PC-3 (cell line): Measurements from ENCODE around the gene USP46. TPM values are rescaled to one million over a fixed set of nuclear protein-coding genes. Genes with fewer than 3 reads are reported as not detected.

Experiments used
- ATAC-seq: fragments of 200-7000 bp; cut with Tn5 transposase; 2 replicates; pipeline ENCODE4 v1.9.1; 2020; ENCODE audit warnings: mild to moderate bottlenecking, moderate library complexity
- BruUV-seq: library from RNA; stranded (reverse); fragments of 400-500 nt; replicated peaks from 2 replicates; lab custom pipeline; 2021; lab: Mats Ljungman, UMichigan
- CTCF ChIA-PET: fragments of 300-600 bp; sonication (Branson Sonifier 250); formaldehyde crosslinking; loops from one replicate; lab custom pipeline; 2022; ENCODE audit warnings: antibody characterized with exemption; lab: Charles Lee
- POLR2A ChIA-PET: fragments of 300-600 bp; sonication (Branson Sonifier 250); formaldehyde crosslinking; loops from one replicate; lab custom pipeline; 2022; ENCODE audit warnings: antibody characterized with exemption; ENCODE audit not compliant: unreplicated experiment; lab: Charles Lee
- DNase-seq: peaks from one replicate; pipeline ENCODE4 v3.0.0-alpha.2; 2015
- H2AFZ ChIP-seq: fragments of 300-600 bp; sonication (generic); 2 replicates; pipeline ENCODE4 v1.6.0; 2016; ENCODE audit warnings: antibody characterized with exemption, low read length
- H3F3A ChIP-seq: fragments of 300-600 bp; sonication (generic); one replicate; pipeline ENCODE4 v1.6.0; 2017; ENCODE audit warnings: antibody characterized with exemption, low read length, control low read depth, mild to moderate bottlenecking; ENCODE audit not compliant: unreplicated experiment
- H3K27ac ChIP-seq: fragments of 300-600 bp; sonication (generic); 2 replicates; pipeline ENCODE4 v1.5.1; 2016; ENCODE audit warnings: mild to moderate bottlenecking, low read length
- H3K27me3 ChIP-seq: fragments of 300-600 bp; sonication (generic); 2 replicates; pipeline ENCODE4 v1.6.1; 2016; ENCODE audit warnings: low read length, mixed read lengths
- H3K36me3 ChIP-seq: fragments of 300-600 bp; sonication (generic); 2 replicates; pipeline ENCODE4 v1.6.1; 2016; ENCODE audit warnings: low read depth, mixed run types, low read length, mixed read lengths
- H3K4me1 ChIP-seq: fragments of 300-600 bp; sonication (generic); 2 replicates; pipeline ENCODE4 v1.5.1; 2016; ENCODE audit warnings: low read length; ENCODE audit not compliant: insufficient read depth
- H3K4me2 ChIP-seq: fragments of 300-600 bp; sonication (generic); 2 replicates; pipeline ENCODE4 v1.6.0; 2016; ENCODE audit warnings: low read length
- H3K4me3 ChIP-seq: fragments of 300-600 bp; sonication (generic); 2 replicates; pipeline ENCODE4 v1.5.1; 2016; ENCODE audit warnings: mild to moderate bottlenecking, low read length, mixed read lengths
- H3K79me2 ChIP-seq: fragments of 300-600 bp; sonication (generic); 2 replicates; pipeline ENCODE4 v1.6.1; 2017; ENCODE audit warnings: low read length, mixed read lengths
- H3K9ac ChIP-seq: fragments of 300-600 bp; sonication (generic); 2 replicates; pipeline ENCODE4 v1.6.0; 2016; ENCODE audit warnings: mild to moderate bottlenecking, low read length
- H3K9me2 ChIP-seq: fragments of 300-600 bp; sonication (generic); replicated peaks from 2 replicates; pipeline ENCODE4 v1.6.1; 2016; ENCODE audit warnings: mixed run types, low read length, mixed read lengths
- H3K9me3 ChIP-seq: fragments of 300-600 bp; sonication (generic); 2 replicates; pipeline ENCODE4 v1.6.1; 2016; ENCODE audit warnings: low read length, mixed read lengths
- H4K20me1 ChIP-seq: fragments of 300-600 bp; sonication (generic); 2 replicates; pipeline ENCODE4 v1.6.1; 2016; ENCODE audit warnings: low read length, mixed read lengths
- EZH2 ChIP-seq: fragments of 300-600 bp; sonication (generic); IDR thresholded peaks from one replicate; pipeline ENCODE4 v1.6.1; 2017; ENCODE audit warnings: antibody characterized with exemption, mild to moderate bottlenecking, low read length; ENCODE audit not compliant: unreplicated experiment
- EZH2phosphoT487 ChIP-seq: fragments of 300-600 bp; sonication (generic); IDR thresholded peaks from 2 replicates; pipeline ENCODE4 v1.6.1; 2018; ENCODE audit warnings: mild to moderate bottlenecking, antibody characterized with exemption, low read length, borderline replicate concordance
- intact Hi-C: fragments of 100-400 bp; cut with micrococcal nuclease; formaldehyde crosslinking; loops from 2 replicates; pipeline ENCODE4 v1.9.0; 2023
- total RNA-seq: library from RNA; depleted of rRNA; stranded (reverse); fragments of >200 nt; gene quantifications from 2 replicates; pipeline ENCODE4 v1.2.3, GENCODE V29; 2014
- TF ChIP-seq, protein P1 (sequence below): fragments of 300-600 bp; sonication (generic); conservative IDR thresholded peaks from 2 replicates; pipeline ENCODE4 v1.5.1; 2017; ENCODE audit warnings: antibody characterized with exemption, low read depth, mild to moderate bottlenecking, low read length

The USP46 gene
- total RNA-seq, 1 experiment from 2014 or later: 9.4 TPM

DNA sequence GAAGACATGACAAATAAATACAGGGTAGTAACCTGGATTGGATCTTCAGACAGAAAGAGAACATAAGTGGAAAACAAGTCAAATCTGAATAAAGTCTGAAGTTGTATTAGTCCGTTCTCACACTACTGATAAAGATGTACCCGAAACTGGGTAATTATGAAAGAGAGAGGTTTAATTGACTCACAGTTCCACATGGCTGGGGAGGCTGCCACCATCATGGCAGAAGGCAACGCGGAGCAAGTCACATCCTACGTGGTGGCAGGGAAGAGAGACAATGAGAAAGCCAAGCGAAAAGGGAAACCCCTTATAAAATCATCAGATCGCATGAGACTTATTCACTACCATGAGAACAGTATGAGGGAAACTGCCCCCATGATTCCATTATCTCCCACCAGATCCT lies 82.8 kb downstream of the USP46 start:
- Histone ChIP-seq H3K9me3 (no peaks in the 10 kb centered on the region), H3K4me1 (peaks cover 14% of the 10 kb centered on the region), H3K4me2 (no peak overlapping the region), H2AFZ (no peak overlapping the region), H3K9me2 (no peaks in the 10 kb centered on the region), H4K20me1 (no peaks in the 10 kb centered on the region), H3K27ac (no peak overlapping the region), H3K79me2 (no peaks in the 10 kb centered on the region), H3K27me3 (no peaks in the 10 kb centered on the region), H3K4me3 (no peak overlapping the region), H3K9ac (no peak overlapping the region), H3F3A (no peaks in the 10 kb centered on the region), H3K36me3 (no peaks in the 10 kb centered on the region)
- DNase-seq (no peak), ATAC-seq (no peak)
- POLR2A ChIA-PET: no interaction called here
- TF ChIP-seq EZH2 (no peak), EZH2phosphoT487 (no peak)
- TF ChIP-seq, protein P1, sequence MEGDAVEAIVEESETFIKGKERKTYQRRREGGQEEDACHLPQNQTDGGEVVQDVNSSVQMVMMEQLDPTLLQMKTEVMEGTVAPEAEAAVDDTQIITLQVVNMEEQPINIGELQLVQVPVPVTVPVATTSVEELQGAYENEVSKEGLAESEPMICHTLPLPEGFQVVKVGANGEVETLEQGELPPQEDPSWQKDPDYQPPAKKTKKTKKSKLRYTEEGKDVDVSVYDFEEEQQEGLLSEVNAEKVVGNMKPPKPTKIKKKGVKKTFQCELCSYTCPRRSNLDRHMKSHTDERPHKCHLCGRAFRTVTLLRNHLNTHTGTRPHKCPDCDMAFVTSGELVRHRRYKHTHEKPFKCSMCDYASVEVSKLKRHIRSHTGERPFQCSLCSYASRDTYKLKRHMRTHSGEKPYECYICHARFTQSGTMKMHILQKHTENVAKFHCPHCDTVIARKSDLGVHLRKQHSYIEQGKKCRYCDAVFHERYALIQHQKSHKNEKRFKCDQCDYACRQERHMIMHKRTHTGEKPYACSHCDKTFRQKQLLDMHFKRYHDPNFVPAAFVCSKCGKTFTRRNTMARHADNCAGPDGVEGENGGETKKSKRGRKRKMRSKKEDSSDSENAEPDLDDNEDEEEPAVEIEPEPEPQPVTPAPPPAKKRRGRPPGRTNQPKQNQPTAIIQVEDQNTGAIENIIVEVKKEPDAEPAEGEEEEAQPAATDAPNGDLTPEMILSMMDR: no peak
- CTCF ChIA-PET: no interaction called here
- no TSS peak for BruUV-seq
- intact Hi-C loops: no loop called here

DNA sequence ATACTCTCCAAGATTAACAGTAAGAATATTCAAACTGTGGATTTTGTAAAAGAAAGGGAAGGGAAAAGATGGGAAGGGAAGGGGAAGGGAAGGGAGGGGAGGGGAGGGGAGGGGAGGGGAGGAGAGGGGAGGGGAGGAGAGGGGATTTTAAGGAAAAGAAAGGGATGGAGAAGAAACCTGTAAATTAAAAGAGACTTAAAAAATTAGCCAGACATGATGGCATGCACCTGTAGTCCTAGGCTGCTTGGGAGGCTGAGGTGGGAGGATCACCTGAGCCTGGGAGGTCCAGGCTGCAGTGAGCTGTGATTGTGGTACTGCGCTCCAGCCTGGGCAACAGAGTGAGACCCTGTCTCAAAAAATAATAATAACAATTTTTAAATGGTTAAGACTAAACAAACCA lies 83.7 kb downstream of the USP46 start:
- DNase-seq (no peak), ATAC-seq (no peak)
- Histone ChIP-seq H3K36me3 (no peaks in the 10 kb centered on the region), H3K27me3 (no peaks in the 10 kb centered on the region), H2AFZ (no peak overlapping the region), H3K4me3 (no peak overlapping the region), H4K20me1 (no peaks in the 10 kb centered on the region), H3K79me2 (no peaks in the 10 kb centered on the region), H3K4me1 (peaks cover 14% of the 10 kb centered on the region), H3K4me2 (no peak overlapping the region), H3K9me2 (no peaks in the 10 kb centered on the region), H3K27ac (no peak overlapping the region), H3K9ac (no peak overlapping the region), H3F3A (no peaks in the 10 kb centered on the region), H3K9me3 (no peaks in the 10 kb centered on the region)
- TF ChIP-seq EZH2phosphoT487: no peak
- TF ChIP-seq EZH2: no peak
- TF ChIP-seq, protein P1: no peak
- POLR2A ChIA-PET: no interaction called here
- CTCF ChIA-PET: no interaction called here
- no TSS peak for BruUV-seq
- intact Hi-C loops: no loop called here

DNA sequence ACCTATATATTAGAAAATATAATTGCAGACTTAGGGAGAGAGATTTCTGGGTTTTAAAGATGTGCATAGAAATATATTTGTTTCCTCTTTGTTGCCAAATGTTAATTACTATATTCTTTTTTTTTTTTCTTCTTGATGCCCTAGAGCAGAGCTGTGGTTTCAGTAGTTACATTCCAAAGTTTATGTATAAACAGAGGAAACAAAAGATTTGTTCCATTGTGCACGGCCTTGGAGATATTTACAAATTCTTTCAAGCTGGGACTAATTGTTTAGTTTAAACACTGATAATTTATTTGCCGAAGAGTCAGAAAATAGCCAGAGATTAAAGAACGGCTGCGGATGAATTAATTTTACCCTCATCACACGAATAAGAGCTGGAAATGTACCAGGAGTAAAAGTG lies 85.1 kb downstream of the USP46 start:
- Histone ChIP-seq H3K79me2 (no peaks in the 10 kb centered on the region), H3K9me3 (no peaks in the 10 kb centered on the region), H3K27me3 (no peaks in the 10 kb centered on the region), H2AFZ (no peak overlapping the region), H3K27ac (no peak overlapping the region), H3K4me2 (no peak overlapping the region), H3K9me2 (no peaks in the 10 kb centered on the region), H3K36me3 (no peaks in the 10 kb centered on the region), H3K4me1 (peaks cover 14% of the 10 kb centered on the region), H4K20me1 (no peaks in the 10 kb centered on the region), H3K4me3 (no peak overlapping the region), H3F3A (no peaks in the 10 kb centered on the region), H3K9ac (no peak overlapping the region)
- no TSS peak for BruUV-seq
- ChIA-PET POLR2A (no interaction called here), CTCF (interaction anchor here (0.7 kb wide), 1 partner anchor 323 kb away, joined by 4 read pairs; no protein-coding TSS in a partner anchor)
- no peak for ATAC-seq
- no peak for DNase-seq
- intact Hi-C loops: no loop called here
- TF ChIP-seq, protein P1: no peak
- TF ChIP-seq EZH2: no peak
- TF ChIP-seq EZH2phosphoT487: no peak
